Psoas muscle (tissue), 7 donors: ENCODE results near the gene PHF2. TPM values are rescaled to one million over a fixed set of nuclear protein-coding genes. Genes with fewer than 3 reads are reported as not detected.

ENCODE experiments used
- polyA plus RNA-seq, 3 donors: library from polyadenylated mRNA; stranded (reverse); fragments of 200-250 nt; gene quantifications; one replicate each; pipeline ENCODE4 v1.2.3, GENCODE V29; 2013
- total RNA-seq, 4 donors: library from RNA; stranded (reverse); fragmentation: NEBNext Ultra II Directional in 2 of 4; extraction: Animal tissue kit (Norgen Biotek cat#: 25700) in 2 of 4; gene quantifications; one replicate each; pipeline versions ENCODE4 v1.2.1 to v1.2.4, GENCODE V29; 2021 to 2023
- donor health status: healthy with polysubstance abuse.
- donor health status: DM: no; HTN: no; CAD: no; lungs with moderate emphysema.
- donor health status: Bipolar disorder and iron deficiency.
- donor health status: healthy.
- donor health status: DM: no; HTN: no; CAD: no.
- donor health status: DM: no; HTN: no; CAD: no.
- donor health status: DM: yes; HTN: yes; CAD: no.

PHF2 gene
- total and polyA plus RNA-seq, 7 donors = 9.3 to 26.6 (median 19.1) TPM

Other genes with a start within 250 kb of the PHF2 start
- gene FAM120A, start 124.9 kb upstream of the PHF2 start, total RNA-seq = 100 to 1,000 TPM in 3 of 4 donors, 10 to 100 TPM in 1; 67.1 to 126 (median 109) TPM
- 10 to 100 TPM; 37.9 to 70.1 (median 49.3) TPM for gene FAM120A, start 124.9 kb upstream of the PHF2 start, polyA plus RNA-seq
- gene FAM120AOS, start 123.0 kb upstream of the PHF2 start, total RNA-seq = 10 to 100 TPM; 26.8 to 35.1 (median 29.9) TPM
- gene FAM120AOS, start 123.0 kb upstream of the PHF2 start, polyA plus RNA-seq = 10 to 100 TPM; 21.4 to 39.4 (median 25.4) TPM